GM06990 (cell line): ENCODE data around the gene DCLK2.
"Not testable (repeated sequence)": the region's sequence is repeated elsewhere in the genome, so short reads cannot be mapped to it uniquely, and the experiment has no call there.

Source experiments
- DNase-seq: peaks from one replicate; pipeline ENCODE4 v3.0.0-alpha.2; 2011; ENCODE audit not compliant: insufficient read length; ENCODE audit errors: extremely low read depth
- H3K27me3 ChIP-seq: replicated peaks from 2 replicates; pipeline ENCODE4 v1.6.0; 2011; ENCODE audit warnings: low read length; ENCODE audit not compliant: control insufficient read depth, insufficient read depth
- H3K36me3 ChIP-seq: 2 replicates; pipeline ENCODE4 v1.5.1; 2011; ENCODE audit warnings: low read length; ENCODE audit not compliant: control insufficient read depth, insufficient read depth
- H3K4me3 ChIP-seq: replicated peaks from 2 replicates; pipeline ENCODE4 v1.5.1; 2011; ENCODE audit warnings: low read depth, mild to moderate bottlenecking, control low read depth, low read length
- CTCF ChIP-seq: IDR thresholded peaks from 2 replicates; pipeline ENCODE4 v1.5.1; 2011; ENCODE audit warnings: low read length, control low read depth, mild to moderate bottlenecking, inconsistent platforms; ENCODE audit not compliant: insufficient read depth, poor library complexity, severe bottlenecking

Gene DCLK2

GRCh38 chr4:150192986-150193385, 114.7 kb downstream of the DCLK2 start:
- no peak for TF ChIP-seq CTCF
- DNase-seq = no peak
- H3K4me3 ChIP-seq = no peak overlapping the region
- no peaks in the 10 kb centered on the region for H3K27me3 ChIP-seq
- no peaks in the 10 kb centered on the region for H3K36me3 ChIP-seq

- not testable (repeated sequence) for DNase-seq, H3K4me3 ChIP-seq, H3K27me3 ChIP-seq, H3K36me3 ChIP-seq
These were observed 119.0 kb downstream of the DCLK2 start for GRCh38 chr4:150197256-150197655.

GRCh38 chr4:150199056-150199455, 120.8 kb downstream of the DCLK2 start:
- Histone ChIP-seq H3K27me3 (no peaks in the 10 kb centered on the region), H3K4me3 (no peak overlapping the region), H3K36me3 (no peaks in the 10 kb centered on the region)
- no peak for TF ChIP-seq CTCF
- DNase-seq = no peak

GRCh38 chr4:150205016-150205415, 126.8 kb downstream of the DCLK2 start:
- H3K36me3 ChIP-seq = no peaks in the 10 kb centered on the region
- H3K27me3 ChIP-seq = no peaks in the 10 kb centered on the region
- TF ChIP-seq CTCF = no peak
- H3K4me3 ChIP-seq = no peak overlapping the region
- DNase-seq = no peak

GRCh38 chr4:150206265-150206664, 128.0 kb downstream of the DCLK2 start:
- no peak for DNase-seq
- H3K27me3 ChIP-seq = no peaks in the 10 kb centered on the region; the same call in 1 of the 2 replicates
- TF ChIP-seq CTCF = no peak
- H3K36me3 ChIP-seq = no peaks in the 10 kb centered on the region
- no peak overlapping the region for H3K4me3 ChIP-seq

GRCh38 chr4:150206954-150207353, 128.7 kb downstream of the DCLK2 start:
- Histone ChIP-seq H3K36me3 (no peaks in the 10 kb centered on the region), H3K27me3 (no peaks in the 10 kb centered on the region; the same call in 1 of the 2 replicates), H3K4me3 (no peak overlapping the region)
- no peak for DNase-seq
- no peak for TF ChIP-seq CTCF
